Mucosa of descending colon (tissue), 3 donors: Measurements from ENCODE around the gene ICE1. TPM values are rescaled to one million over a fixed set of nuclear protein-coding genes. Genes with fewer than 3 reads are reported as not detected.

Experiments
- ATAC-seq: fragments of 200-7000 bp; cut with Tn5 transposase; one replicate; pipeline ENCODE4 v1.9.1; 2020; ENCODE audit warnings: mild to moderate bottlenecking, moderate library complexity
- DNase-seq, 3 donors: peaks; one replicate each; pipeline ENCODE4 v3.0.0-alpha.2; 2020
- H3K36me3 ChIP-seq: fragments of 200-600 bp; one replicate; pipeline ENCODE4 v1.8.0; 2021; ENCODE audit warnings: low read depth, mild to moderate bottlenecking
- H3K4me1 ChIP-seq: fragments of 200-600 bp; one replicate; pipeline ENCODE4 v1.8.0; 2021; ENCODE audit warnings: low read depth, mild to moderate bottlenecking
- H3K4me3 ChIP-seq: fragments of 200-600 bp; one replicate; pipeline ENCODE4 v1.8.0; 2021; ENCODE audit warnings: mild to moderate bottlenecking
- H3K9me3 ChIP-seq: fragments of 200-600 bp; one replicate; pipeline ENCODE4 v1.8.0; 2021; ENCODE audit warnings: mild to moderate bottlenecking
- intact Hi-C, 2 donors: fragments of 100-400 bp; cut with DNase I in 1 of 2; cut with micrococcal nuclease in 1 of 2; formaldehyde crosslinking; loops; one replicate each; pipeline versions ENCODE4 v1.11.0 to v1.11.1; 2022; cut with DNase I, micrococcal nuclease
- total RNA-seq, 3 donors: library from RNA; stranded (reverse); fragmentation: NEBNext Ultra II Directional in 2 of 3; extraction: Animal tissue kit (Norgen Biotek cat#: 25700) in 2 of 3; gene quantifications; one replicate each; pipeline versions ENCODE4 v1.2.1 to v1.2.4, GENCODE V29; 2021 to 2023
- TF ChIP-seq, protein P1 (sequence below): fragments of 200-600 bp; IDR thresholded peaks from one replicate; pipeline ENCODE4 v1.8.0; 2022; ENCODE audit warnings: antibody characterized with exemption, mild to moderate bottlenecking
- donor health status: DM: no; HTN: no; CAD: no; lungs with moderate emphysema.
- donor health status: DM: no; HTN: no; CAD: no.
- donor health status: DM: no; HTN: yes; CAD: no.

The ICE1 gene
- total RNA-seq, 3 donors from 2014 or later: 16.9 to 30.7 (median 18.1) TPM

DNA sequence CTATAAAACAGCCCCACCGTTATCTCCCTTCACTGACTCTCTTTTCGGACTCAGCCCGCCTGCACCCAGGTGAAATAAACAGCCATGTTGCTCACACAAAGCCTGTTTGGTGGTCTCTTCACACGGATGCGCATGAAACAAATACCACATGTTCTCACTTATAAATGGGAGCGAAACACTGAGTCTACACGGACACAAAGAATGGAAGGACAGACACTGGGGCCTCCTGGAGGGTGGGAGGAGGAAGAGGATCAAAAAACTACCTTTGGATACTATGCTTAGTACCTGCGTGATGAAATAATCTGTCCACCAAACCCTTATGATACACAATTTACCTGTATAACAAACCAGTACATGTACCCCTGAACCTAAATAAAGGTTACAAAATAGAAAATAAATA, 98.6 kb downstream of the ICE1 start:
- TF ChIP-seq, protein P1, sequence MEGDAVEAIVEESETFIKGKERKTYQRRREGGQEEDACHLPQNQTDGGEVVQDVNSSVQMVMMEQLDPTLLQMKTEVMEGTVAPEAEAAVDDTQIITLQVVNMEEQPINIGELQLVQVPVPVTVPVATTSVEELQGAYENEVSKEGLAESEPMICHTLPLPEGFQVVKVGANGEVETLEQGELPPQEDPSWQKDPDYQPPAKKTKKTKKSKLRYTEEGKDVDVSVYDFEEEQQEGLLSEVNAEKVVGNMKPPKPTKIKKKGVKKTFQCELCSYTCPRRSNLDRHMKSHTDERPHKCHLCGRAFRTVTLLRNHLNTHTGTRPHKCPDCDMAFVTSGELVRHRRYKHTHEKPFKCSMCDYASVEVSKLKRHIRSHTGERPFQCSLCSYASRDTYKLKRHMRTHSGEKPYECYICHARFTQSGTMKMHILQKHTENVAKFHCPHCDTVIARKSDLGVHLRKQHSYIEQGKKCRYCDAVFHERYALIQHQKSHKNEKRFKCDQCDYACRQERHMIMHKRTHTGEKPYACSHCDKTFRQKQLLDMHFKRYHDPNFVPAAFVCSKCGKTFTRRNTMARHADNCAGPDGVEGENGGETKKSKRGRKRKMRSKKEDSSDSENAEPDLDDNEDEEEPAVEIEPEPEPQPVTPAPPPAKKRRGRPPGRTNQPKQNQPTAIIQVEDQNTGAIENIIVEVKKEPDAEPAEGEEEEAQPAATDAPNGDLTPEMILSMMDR: no peak
- Histone ChIP-seq H3K4me1 (no peaks in the 10 kb centered on the region), H3K9me3 (no peaks in the 10 kb centered on the region), H3K4me3 (no peak overlapping the region), H3K36me3 (no peaks in the 10 kb centered on the region)
- intact Hi-C loops: no loop called here
- ATAC-seq: no peak
- DNase-seq: no peak

DNA sequence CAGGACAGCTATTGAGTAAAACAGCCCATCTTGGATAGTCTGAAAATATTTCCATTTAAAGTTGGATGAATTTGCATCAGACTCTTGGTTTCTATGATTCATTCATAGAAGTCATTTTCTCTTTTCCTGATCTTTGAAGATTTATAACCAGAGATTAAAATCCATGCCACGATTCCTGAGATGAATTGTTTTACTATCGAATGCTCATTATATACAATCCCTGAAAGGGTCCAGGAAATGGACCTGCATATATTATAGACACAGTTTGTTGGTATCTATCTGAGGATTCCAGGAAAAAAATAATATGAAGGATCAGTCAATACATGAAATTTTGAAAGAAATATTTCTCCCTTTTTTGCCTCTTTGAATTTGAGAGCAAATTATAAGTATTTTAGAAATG, 99.0 kb downstream of the ICE1 start:
- Histone ChIP-seq H3K36me3 (no peaks in the 10 kb centered on the region), H3K4me1 (no peaks in the 10 kb centered on the region), H3K4me3 (no peak overlapping the region), H3K9me3 (no peaks in the 10 kb centered on the region)
- no peak for ATAC-seq
- TF ChIP-seq, protein P1: no peak
- intact Hi-C loops: no loop called here
- no peak for DNase-seq

DNA sequence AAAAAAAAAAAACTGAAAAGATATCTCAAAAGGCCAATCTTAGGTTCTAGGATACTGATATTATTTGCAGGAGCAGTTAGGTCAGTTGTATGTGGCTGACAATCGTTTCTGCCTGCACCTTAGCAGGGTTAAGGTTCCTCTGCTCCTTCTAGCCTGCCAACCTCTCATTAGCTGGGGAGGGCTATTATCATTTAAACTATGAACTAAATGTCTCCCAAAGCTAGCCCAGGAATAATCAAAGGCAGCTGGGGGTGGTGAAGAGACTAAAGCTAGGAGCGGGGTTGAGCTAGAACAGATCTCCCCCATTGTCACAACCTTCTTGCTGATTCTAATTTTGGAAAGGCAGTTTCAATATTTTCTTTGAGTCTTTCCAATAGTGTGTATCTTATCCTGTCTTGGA, 99.9 kb downstream of the ICE1 start:
- Histone ChIP-seq H3K4me1 (no peaks in the 10 kb centered on the region), H3K36me3 (no peaks in the 10 kb centered on the region), H3K9me3 (no peaks in the 10 kb centered on the region), H3K4me3 (no peak overlapping the region)
- intact Hi-C loops: no loop called here
- TF ChIP-seq, protein P1: no peak
- DNase-seq (no peak), ATAC-seq (no peak)

DNA sequence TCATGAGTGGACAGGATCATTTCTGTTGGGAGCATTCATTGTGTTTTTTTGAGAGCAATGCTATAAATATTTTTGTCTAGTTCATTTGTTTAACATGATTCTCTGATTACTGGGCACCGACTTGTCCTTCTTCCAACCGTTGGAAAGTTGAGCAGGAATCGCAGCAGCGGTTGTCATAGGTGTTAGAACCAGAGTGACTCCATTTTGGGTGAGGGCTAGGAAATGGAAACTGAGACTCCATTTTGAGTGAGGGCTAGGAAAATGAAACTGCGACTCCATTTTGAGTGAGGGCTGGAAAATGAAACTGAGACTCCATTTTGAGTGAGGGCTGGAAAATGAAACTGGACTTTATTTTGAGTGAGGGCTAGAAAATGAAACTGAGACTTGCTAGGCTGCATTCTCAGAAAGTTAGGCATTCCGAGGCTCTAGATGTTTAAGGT, 100.6 kb downstream of the ICE1 start:
- Histone ChIP-seq H3K4me3 (no peak overlapping the region), H3K36me3 (no peaks in the 10 kb centered on the region), H3K4me1 (no peaks in the 10 kb centered on the region), H3K9me3 (no peaks in the 10 kb centered on the region)
- TF ChIP-seq, protein P1: no peak
- ATAC-seq (peak; percentile 27), DNase-seq (peak in 1 of 3 donors; percentile 14)
- intact Hi-C loops: no loop called here

DNA sequence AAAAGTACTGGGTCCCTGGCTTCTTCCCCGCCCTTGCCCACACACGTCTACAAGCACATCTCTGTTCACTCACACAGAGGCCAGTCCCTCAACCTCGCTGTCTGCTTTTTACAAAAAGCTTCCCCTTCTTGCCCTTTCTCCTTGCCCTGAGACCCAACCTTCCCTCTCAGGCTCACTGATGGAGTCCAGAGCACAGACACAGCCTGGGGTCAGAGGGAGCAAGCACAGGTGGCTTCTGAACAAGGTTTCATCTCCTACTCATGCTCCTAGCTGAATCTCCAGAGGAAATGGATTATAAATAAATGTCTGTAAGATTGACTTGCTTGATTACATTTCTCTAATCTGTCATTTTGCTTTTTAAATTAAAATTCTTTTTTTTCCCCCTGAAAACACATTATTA, 101.8 kb downstream of the ICE1 start:
- Histone ChIP-seq H3K4me3 (no peak overlapping the region), H3K9me3 (no peaks in the 10 kb centered on the region), H3K36me3 (no peaks in the 10 kb centered on the region), H3K4me1 (no peaks in the 10 kb centered on the region)
- TF ChIP-seq, protein P1: no peak
- DNase-seq: no peak
- ATAC-seq: no peak
- intact Hi-C loops: no loop called here

DNA sequence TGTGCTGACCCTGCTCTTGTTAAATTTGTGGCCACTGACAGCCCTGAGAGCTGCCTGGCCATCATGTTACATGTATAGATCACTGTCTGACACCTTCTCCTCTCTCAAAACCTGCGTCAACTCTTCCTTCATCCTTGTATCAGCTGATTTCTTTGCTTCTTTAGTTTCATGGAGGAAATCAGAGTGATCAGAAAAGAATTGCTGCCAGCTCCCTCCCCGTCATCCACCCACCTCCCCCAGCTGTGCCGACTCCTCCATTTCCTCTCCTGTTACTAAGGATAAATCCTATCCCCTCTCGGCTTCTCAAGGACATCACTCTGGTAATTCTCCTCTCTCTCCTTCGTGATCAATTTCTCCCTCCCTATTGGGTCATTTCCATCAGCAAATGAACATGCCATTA, 108.9 kb downstream of the ICE1 start:
- Histone ChIP-seq H3K9me3 (no peaks in the 10 kb centered on the region), H3K4me1 (no peaks in the 10 kb centered on the region), H3K4me3 (no peak overlapping the region), H3K36me3 (no peaks in the 10 kb centered on the region)
- ATAC-seq (no peak), DNase-seq (no peak)
- TF ChIP-seq, protein P1: no peak
- intact Hi-C loops: no loop called here
